Skeletal muscle satellite cell (primary cell): Measurements from ENCODE around the gene NEK6.

ENCODE experiments used
- H3K27me3 ChIP-seq: 2 replicates; pipeline ENCODE4 v1.7.0; 2013; ENCODE audit warnings: low read length; ENCODE audit not compliant: control insufficient read depth, insufficient read depth
- H3K36me3 ChIP-seq: 2 replicates; pipeline ENCODE4 v1.7.0; 2013; ENCODE audit warnings: mild to moderate bottlenecking, control low read depth, low read length; ENCODE audit not compliant: insufficient read depth
- H3K4me1 ChIP-seq: 2 replicates; pipeline ENCODE4 v1.7.0; 2013; ENCODE audit warnings: low read length; ENCODE audit not compliant: control insufficient read depth, insufficient read depth
- H3K4me2 ChIP-seq: 2 replicates; pipeline ENCODE4 v1.7.0; 2013; ENCODE audit warnings: mild to moderate bottlenecking, low read length
- H3K4me3 ChIP-seq: 2 replicates; pipeline ENCODE4 v1.7.0; 2013; ENCODE audit warnings: low read length
- H3K9ac ChIP-seq: 2 replicates; pipeline ENCODE4 v1.7.0; 2013; ENCODE audit warnings: mild to moderate bottlenecking, low read depth, low read length, moderate library complexity
- H3K9me3 ChIP-seq: replicated peaks from 2 replicates; pipeline ENCODE4 v1.7.0; 2013; ENCODE audit warnings: mild to moderate bottlenecking, control low read depth, low read length

The NEK6 gene

DNA sequence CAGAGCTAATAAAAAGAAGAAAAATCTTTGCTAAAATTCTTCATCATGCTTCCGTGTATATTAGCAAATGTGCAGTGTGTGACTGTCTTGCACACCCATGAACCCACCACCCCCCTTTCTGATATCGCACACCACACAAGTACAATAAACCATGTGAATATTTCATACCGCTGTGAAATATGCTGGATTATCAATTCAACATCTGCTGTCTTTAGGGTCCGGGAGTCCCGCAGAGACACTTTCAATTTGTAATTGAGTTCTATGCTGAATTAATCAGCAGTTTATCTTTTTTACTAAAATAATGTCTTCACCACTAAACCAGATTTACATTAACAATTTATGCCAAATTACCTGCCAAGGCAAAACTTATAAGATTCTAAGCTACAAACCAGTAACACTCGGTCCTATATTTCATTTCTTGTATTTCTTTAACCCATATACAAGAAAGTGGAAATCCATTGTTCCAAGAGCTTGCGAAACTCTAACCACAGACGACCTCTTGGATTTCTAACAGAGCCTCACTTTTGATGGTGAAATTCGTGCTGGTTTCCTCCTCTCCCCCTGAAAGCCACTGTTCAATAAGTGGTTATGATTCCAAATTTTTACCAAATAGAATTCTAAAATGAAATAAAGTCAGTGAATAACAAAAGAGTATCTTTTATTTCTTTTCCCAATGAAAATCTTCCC is 113.3 kb downstream of the NEK6 start:
- Histone ChIP-seq H3K9ac (no peak overlapping the region), H3K4me3 (no peak overlapping the region)

DNA sequence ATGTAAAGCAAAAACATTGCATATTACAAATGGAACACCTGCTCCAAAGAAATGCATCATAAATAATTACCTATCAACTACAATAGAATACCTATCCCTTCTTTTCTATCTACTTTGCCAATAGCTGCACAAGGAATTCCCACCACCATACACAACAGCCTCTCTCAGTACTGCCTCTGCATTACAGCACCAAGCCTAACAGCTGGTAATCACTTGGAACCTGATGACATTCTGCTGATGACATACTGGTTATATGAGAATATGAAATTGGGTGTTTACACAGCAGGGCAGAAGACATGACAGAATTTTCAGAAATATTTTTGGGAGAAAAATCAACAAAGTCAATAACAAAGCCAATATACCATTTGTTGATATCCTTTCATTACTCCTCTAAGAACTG is 114.3 kb downstream of the NEK6 start:
- Histone ChIP-seq H3K4me2 (no peak overlapping the region), H3K36me3 (peaks cover 25% of the 10 kb centered on the region), H3K4me1 (peaks cover 19% of the 10 kb centered on the region), H3K4me3 (no peak overlapping the region), H3K27me3 (no peaks in the 10 kb centered on the region), H3K9ac (no peak overlapping the region), H3K9me3 (no peaks in the 10 kb centered on the region)

More for the DNA sequence above, 113.3 kb downstream of the NEK6 start:
- H3K36me3 ChIP-seq: peaks cover 20% of the 10 kb centered on the region
- no peaks in the 10 kb centered on the region for H3K27me3 ChIP-seq
- peaks cover 27% of the 10 kb centered on the region for H3K4me1 ChIP-seq
- H3K4me2 ChIP-seq: no peak overlapping the region
- no peaks in the 10 kb centered on the region for H3K9me3 ChIP-seq

- H3K4me1 ChIP-seq: peaks cover 16% of the 10 kb centered on the region
- H3K27me3 ChIP-seq: no peaks in the 10 kb centered on the region
- H3K4me3 ChIP-seq: no peak overlapping the region
- peaks cover 31% of the 10 kb centered on the region for H3K36me3 ChIP-seq
- no peak overlapping the region for H3K4me2 ChIP-seq
- H3K9ac ChIP-seq: no peak overlapping the region
- H3K9me3 ChIP-seq: no peaks in the 10 kb centered on the region
Measured at GRCh38 chr9:124373386-124373785, 115.6 kb downstream of the NEK6 start.

GRCh38 chr9:124373851-124374250 is 116.1 kb downstream of the NEK6 start:
- Histone ChIP-seq H3K4me3 (no peak overlapping the region), H3K9ac (no peak overlapping the region), H3K4me2 (no peak overlapping the region), H3K36me3 (peaks cover 31% of the 10 kb centered on the region), H3K27me3 (no peaks in the 10 kb centered on the region), H3K9me3 (no peaks in the 10 kb centered on the region), H3K4me1 (peaks cover 16% of the 10 kb centered on the region)

DNA sequence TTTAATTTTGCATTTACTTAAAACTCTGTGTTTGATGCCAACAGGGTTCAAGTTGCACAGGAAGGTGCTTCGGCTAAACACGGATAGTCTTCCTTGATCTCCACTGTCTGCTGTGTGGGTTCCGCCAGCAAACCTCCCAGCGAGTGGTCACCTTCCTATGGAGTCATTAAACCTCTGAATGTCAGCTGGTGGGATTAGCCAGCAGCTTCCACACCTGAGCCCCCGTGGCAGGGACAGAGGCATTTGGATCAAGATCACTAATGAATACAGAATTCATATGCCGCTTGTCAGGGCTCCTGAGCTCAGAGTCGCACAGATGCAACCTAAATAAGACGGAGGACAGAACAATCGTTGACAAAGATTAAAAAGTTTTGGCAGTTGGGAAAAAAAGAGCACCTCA is 118.0 kb downstream of the NEK6 start:
- Histone ChIP-seq H3K36me3 (peaks cover 45% of the 10 kb centered on the region), H3K27me3 (no peaks in the 10 kb centered on the region), H3K4me1 (peaks cover 16% of the 10 kb centered on the region), H3K9me3 (no peaks in the 10 kb centered on the region), H3K4me2 (no peak overlapping the region), H3K4me3 (no peak overlapping the region), H3K9ac (no peak overlapping the region)

- no peak overlapping the region for H3K9ac ChIP-seq
- no peak overlapping the region for H3K4me3 ChIP-seq
- no peaks in the 10 kb centered on the region for H3K9me3 ChIP-seq
- no peak overlapping the region for H3K4me2 ChIP-seq
- peaks cover 45% of the 10 kb centered on the region for H3K36me3 ChIP-seq
- H3K27me3 ChIP-seq: no peaks in the 10 kb centered on the region
- H3K4me1 ChIP-seq: peaks cover 15% of the 10 kb centered on the region
Measured at GRCh38 chr9:124376329-124376728, 118.6 kb downstream of the NEK6 start.

DNA sequence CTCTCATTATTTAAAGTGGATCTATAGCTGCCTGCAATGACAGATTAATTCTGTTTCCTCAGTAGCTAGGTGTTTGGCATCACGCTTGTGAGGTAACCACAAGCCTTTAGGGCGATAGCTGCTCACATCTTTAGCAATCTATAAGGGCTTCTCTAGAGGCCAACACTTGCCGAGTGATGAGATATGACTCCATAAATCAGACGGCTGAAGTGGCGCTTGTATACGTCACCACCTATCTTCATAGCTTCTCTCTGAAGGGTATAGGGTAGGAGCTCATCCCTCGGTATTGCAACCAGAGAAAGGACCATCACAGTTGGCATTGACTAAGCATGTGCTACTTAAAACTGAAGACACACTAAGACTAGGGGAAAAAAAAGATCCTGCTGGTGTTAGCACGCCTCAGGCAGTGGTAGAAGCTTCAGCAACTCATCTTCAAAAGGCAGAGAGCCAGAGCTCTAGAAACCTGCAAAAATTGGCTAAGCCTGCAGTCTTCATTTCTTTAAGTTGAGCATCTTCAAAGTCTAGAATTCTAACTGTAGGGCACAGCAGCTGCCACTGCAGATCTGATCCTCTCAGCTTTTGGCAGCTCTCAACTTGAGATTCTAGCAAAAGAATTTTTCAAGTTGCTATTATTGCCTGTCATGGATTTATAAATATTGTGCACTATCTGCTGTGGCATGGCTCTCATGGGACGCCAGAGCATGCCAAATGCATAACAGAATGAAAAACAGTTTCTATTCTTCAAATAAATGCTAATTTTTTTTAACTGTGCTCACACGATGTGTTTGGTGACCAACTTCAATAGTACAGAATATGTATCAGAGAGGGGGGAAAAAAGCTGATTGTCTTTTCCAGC is 120.0 kb downstream of the NEK6 start:
- Histone ChIP-seq H3K36me3 (peaks cover 50% of the 10 kb centered on the region), H3K4me1 (peaks cover 9% of the 10 kb centered on the region), H3K9ac (no peak overlapping the region), H3K4me3 (no peak overlapping the region), H3K9me3 (no peaks in the 10 kb centered on the region), H3K4me2 (no peak overlapping the region), H3K27me3 (no peaks in the 10 kb centered on the region)

DNA sequence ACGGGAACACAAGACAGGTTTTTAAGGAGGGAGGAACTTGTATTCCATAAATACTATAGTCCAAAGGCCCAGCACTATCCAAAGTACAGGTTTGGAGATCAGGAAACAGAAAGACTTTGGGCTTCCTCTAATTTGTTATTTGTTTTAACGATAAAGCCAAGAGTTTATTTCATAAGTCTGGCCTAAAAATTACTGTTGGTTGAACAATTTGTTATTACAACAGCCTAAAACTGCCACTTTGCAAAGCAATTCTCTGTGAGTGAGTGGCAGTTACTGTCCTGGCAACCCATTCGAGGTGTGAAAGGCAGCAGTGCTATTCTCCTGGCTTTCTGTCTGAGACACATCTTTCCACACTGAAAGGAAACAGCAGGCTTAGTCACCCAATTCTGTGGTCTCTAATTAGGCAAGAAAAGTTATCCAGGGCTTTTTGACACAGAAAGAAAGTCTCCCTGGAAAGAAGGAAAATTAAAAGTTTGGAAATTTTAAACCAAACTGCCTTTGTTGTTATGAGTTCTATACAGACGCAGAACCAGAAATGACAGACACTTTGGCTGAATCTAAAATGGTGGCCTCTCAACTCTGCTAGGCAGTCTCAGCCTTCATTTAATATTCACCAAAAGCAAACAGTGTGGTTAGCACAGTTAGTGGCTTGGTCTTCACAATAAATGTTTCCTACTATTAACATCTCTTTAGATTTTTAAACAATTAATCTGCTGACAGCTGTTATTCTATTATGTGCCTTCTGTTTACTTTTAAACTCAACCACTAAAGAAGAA is 123.6 kb downstream of the NEK6 start:
- no peaks in the 10 kb centered on the region for H3K27me3 ChIP-seq
- H3K36me3 ChIP-seq: peaks cover 50% of the 10 kb centered on the region
- H3K4me3 ChIP-seq: no peak overlapping the region
- H3K4me2 ChIP-seq: no peak overlapping the region
- H3K4me1 ChIP-seq: peaks cover 27% of the 10 kb centered on the region
- H3K9ac ChIP-seq: no peak overlapping the region
- no peaks in the 10 kb centered on the region for H3K9me3 ChIP-seq

GRCh38 chr9:124384210-124384609 is 126.5 kb downstream of the NEK6 start:
- H3K4me2 ChIP-seq: no peak overlapping the region
- H3K9me3 ChIP-seq: no peaks in the 10 kb centered on the region
- H3K4me1 ChIP-seq: peaks cover 28% of the 10 kb centered on the region
- H3K4me3 ChIP-seq: no peak overlapping the region
- peaks cover 37% of the 10 kb centered on the region for H3K36me3 ChIP-seq
- no peaks in the 10 kb centered on the region for H3K27me3 ChIP-seq
- no peak overlapping the region for H3K9ac ChIP-seq

- Histone ChIP-seq H3K4me3 (no peak overlapping the region), H3K9ac (no peak overlapping the region), H3K4me1 (peaks cover 28% of the 10 kb centered on the region), H3K36me3 (peaks cover 31% of the 10 kb centered on the region), H3K9me3 (no peaks in the 10 kb centered on the region), H3K4me2 (no peak overlapping the region), H3K27me3 (no peaks in the 10 kb centered on the region)
Measured at GRCh38 chr9:124384846-124385245, 127.1 kb downstream of the NEK6 start.

DNA sequence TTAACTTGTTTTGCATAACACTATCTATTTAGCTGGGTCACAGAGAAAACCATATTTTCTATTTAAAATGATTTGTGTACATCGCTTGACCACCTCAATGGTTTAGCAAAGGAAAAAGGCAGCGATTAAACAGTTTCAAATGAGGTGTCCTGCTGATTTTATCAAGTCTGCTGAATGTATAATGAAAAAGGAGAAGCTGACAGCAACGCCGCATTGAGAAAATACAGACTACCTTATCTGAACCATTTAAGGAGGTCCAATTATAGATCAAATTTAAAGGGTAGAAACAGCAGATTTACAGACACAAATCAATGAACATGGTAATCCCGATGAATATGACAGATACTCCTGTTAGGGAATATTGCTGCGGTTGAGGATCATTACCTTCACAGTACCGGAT is 127.9 kb downstream of the NEK6 start:
- Histone ChIP-seq H3K4me3 (no peak overlapping the region), H3K4me2 (peak overlapping the region; percentile 4), H3K9ac (no peak overlapping the region), H3K36me3 (peaks cover 26% of the 10 kb centered on the region), H3K4me1 (peaks cover 35% of the 10 kb centered on the region), H3K9me3 (no peaks in the 10 kb centered on the region), H3K27me3 (no peaks in the 10 kb centered on the region)
